ENCODE measurements around the gene PPTC7. TPM values are rescaled to one million over a fixed set of nuclear protein-coding genes. Genes with fewer than 3 reads are reported as not detected.
"Not testable (repeated sequence)": the region's sequence is repeated elsewhere in the genome, so short reads cannot be mapped to it uniquely, and the experiment has no call there.

PPTC7 gene
- total and polyA plus RNA-seq, 2 donors (not counting 1 experiment from before 2014, with no cell fraction given), result 6.9 to 12.5 TPM

GRCh38 chr12:110591451-110592051 lies 8.4 kb upstream of the PPTC7 start:
- Histone ChIP-seq H3K27ac (ENCODE audit: insufficient read depth, low read length) (peak overlapping the region; percentile 44), H3K9ac (ENCODE audit: insufficient read depth, low read length) (no peak overlapping the region), H4K20me1 (ENCODE audit: control insufficient read depth, extremely low read depth, insufficient read depth, low read length) (no peaks in the 10 kb centered on the region), H3K79me2 (ENCODE audit: control insufficient read depth, insufficient read depth, low read length) (no peaks in the 10 kb centered on the region), H3K4me2 (ENCODE audit: extremely low read depth, insufficient read depth, low read length) (no peak overlapping the region), H2AFZ (ENCODE audit: low read length) (no peak overlapping the region), H3K27me3 (ENCODE audit: control insufficient read depth, insufficient read depth, low read length) (no peaks in the 10 kb centered on the region), H3K4me3 (replicated peaks in 1 of 4; ENCODE audit: control extremely low read depth in 1 of 4, insufficient read depth in 1 of 4, low read depth in 3 of 4, low read length in 4 of 4) (no peak overlapping the region), H3K9me3 (ENCODE audit: control insufficient read depth, insufficient read depth, low read depth, low read length) (no peaks in the 10 kb centered on the region), H3K4me1 (ENCODE audit: control insufficient read depth, extremely low read depth, insufficient read depth, low read length) (peaks cover 2% of the 10 kb centered on the region), H3K36me3 (ENCODE audit: control insufficient read depth, insufficient read depth, low read length) (no peaks in the 10 kb centered on the region)
- no peak for DNase-seq (ENCODE audit: low read depth in 2 of 2)
- TF ChIP-seq, protein P1, sequence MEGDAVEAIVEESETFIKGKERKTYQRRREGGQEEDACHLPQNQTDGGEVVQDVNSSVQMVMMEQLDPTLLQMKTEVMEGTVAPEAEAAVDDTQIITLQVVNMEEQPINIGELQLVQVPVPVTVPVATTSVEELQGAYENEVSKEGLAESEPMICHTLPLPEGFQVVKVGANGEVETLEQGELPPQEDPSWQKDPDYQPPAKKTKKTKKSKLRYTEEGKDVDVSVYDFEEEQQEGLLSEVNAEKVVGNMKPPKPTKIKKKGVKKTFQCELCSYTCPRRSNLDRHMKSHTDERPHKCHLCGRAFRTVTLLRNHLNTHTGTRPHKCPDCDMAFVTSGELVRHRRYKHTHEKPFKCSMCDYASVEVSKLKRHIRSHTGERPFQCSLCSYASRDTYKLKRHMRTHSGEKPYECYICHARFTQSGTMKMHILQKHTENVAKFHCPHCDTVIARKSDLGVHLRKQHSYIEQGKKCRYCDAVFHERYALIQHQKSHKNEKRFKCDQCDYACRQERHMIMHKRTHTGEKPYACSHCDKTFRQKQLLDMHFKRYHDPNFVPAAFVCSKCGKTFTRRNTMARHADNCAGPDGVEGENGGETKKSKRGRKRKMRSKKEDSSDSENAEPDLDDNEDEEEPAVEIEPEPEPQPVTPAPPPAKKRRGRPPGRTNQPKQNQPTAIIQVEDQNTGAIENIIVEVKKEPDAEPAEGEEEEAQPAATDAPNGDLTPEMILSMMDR (conservative IDR thresholded peaks at IDR 0.05 in 1 of 2, IDR thresholded peaks at IDR 0.05 in 1 of 2; ENCODE audit: low read depth in 1 of 2, low read length in 2 of 2), result no peak
- TF ChIP-seq EZH2 (IDR thresholded peaks at IDR 0.05; ENCODE audit: low read length, missing control alignments), result no peak

DNA sequence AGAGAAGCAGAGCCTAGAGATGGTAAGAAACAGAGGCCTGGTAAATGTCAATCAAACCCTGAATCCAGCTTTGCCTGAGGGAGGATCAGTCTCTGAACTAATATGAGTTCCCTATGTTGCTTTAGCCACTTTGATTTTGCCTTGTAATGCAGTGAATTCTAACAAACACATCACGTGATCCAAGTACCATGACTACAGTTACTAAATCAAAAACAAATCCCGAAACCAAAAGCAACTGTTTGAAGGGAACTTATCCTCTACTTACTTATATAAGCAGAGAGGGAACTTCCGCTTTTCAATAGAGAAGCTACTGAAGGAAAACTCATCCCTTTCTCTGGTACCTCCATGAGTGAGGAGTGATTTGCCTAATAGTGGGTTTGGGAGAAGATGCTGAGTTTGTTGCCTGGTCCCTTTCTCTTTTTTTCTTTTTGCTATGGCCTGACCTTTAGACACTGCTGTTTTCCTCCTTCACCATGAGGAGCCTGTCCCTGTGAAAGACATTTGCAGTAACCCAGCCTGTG lies 7.7 kb upstream of the PPTC7 start:
- Histone ChIP-seq H4K20me1 (ENCODE audit: control insufficient read depth, extremely low read depth, insufficient read depth, low read length) (no peaks in the 10 kb centered on the region), H3K79me2 (ENCODE audit: control insufficient read depth, insufficient read depth, low read length) (no peaks in the 10 kb centered on the region), H3K4me2 (ENCODE audit: extremely low read depth, insufficient read depth, low read length) (peak overlapping the region; percentile 49), H2AFZ (ENCODE audit: low read length) (peak overlapping the region; percentile 76), H3K27me3 (ENCODE audit: control insufficient read depth, insufficient read depth, low read length) (no peaks in the 10 kb centered on the region), H3K27ac (ENCODE audit: insufficient read depth, low read length) (peak overlapping the region; percentile 57), H3K4me1 (ENCODE audit: control insufficient read depth, extremely low read depth, insufficient read depth, low read length) (peaks cover 2% of the 10 kb centered on the region), H3K36me3 (ENCODE audit: control insufficient read depth, insufficient read depth, low read length) (no peaks in the 10 kb centered on the region), H3K9ac (ENCODE audit: insufficient read depth, low read length) (peak overlapping the region; percentile 28), H3K4me3 (replicated peaks in 1 of 4; ENCODE audit: control extremely low read depth in 1 of 4, insufficient read depth in 1 of 4, low read depth in 3 of 4, low read length in 4 of 4) (no peak overlapping the region), H3K9me3 (ENCODE audit: control insufficient read depth, insufficient read depth, low read depth, low read length) (no peaks in the 10 kb centered on the region)
- peak in 1 of 2 donors; percentile 64 for DNase-seq (ENCODE audit: low read depth in 2 of 2)
- TF ChIP-seq, protein P1 (conservative IDR thresholded peaks at IDR 0.05 in 1 of 2, IDR thresholded peaks at IDR 0.05 in 1 of 2; ENCODE audit: low read depth in 1 of 2, low read length in 2 of 2), result no peak
- TF ChIP-seq EZH2 (IDR thresholded peaks at IDR 0.05; ENCODE audit: low read length, missing control alignments), result no peak

DNA sequence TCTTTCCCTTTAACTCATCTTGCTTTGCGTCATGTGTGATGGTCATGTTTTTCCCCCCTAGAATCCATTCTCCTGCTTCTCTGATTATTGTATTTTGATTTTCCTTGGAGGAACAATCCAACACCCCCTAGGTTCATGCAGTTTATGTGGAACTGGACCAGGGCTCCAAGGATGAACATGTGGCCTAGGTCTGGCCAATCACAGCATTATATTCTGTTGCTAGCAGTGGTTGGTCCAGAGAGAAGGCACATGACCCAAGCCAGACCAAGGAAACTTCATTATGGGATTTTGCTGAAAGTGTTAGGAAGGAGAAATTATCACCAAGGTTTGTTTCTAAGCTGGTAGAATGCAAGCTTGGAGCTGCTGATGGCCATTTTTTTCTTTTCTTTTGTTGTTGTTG lies 6.9 kb upstream of the PPTC7 start:
- Histone ChIP-seq H3K9me3 (ENCODE audit: control insufficient read depth, insufficient read depth, low read depth, low read length) (no peaks in the 10 kb centered on the region), H3K4me3 (replicated peaks in 1 of 4; ENCODE audit: control extremely low read depth in 1 of 4, insufficient read depth in 1 of 4, low read depth in 3 of 4, low read length in 4 of 4) (no peak overlapping the region), H3K36me3 (ENCODE audit: control insufficient read depth, insufficient read depth, low read length) (no peaks in the 10 kb centered on the region), H4K20me1 (ENCODE audit: control insufficient read depth, extremely low read depth, insufficient read depth, low read length) (no peaks in the 10 kb centered on the region), H3K27ac (ENCODE audit: insufficient read depth, low read length) (no peak overlapping the region), H3K9ac (ENCODE audit: insufficient read depth, low read length) (no peak overlapping the region), H2AFZ (ENCODE audit: low read length) (no peak overlapping the region), H3K4me2 (ENCODE audit: extremely low read depth, insufficient read depth, low read length) (no peak overlapping the region), H3K4me1 (ENCODE audit: control insufficient read depth, extremely low read depth, insufficient read depth, low read length) (peaks cover 2% of the 10 kb centered on the region), H3K27me3 (ENCODE audit: control insufficient read depth, insufficient read depth, low read length) (no peaks in the 10 kb centered on the region), H3K79me2 (ENCODE audit: control insufficient read depth, insufficient read depth, low read length) (no peaks in the 10 kb centered on the region)
- DNase-seq (ENCODE audit: low read depth in 2 of 2), result no peak
- no peak for TF ChIP-seq EZH2 (IDR thresholded peaks at IDR 0.05; ENCODE audit: low read length, missing control alignments)
- TF ChIP-seq, protein P1 (conservative IDR thresholded peaks at IDR 0.05 in 1 of 2, IDR thresholded peaks at IDR 0.05 in 1 of 2; ENCODE audit: low read depth in 1 of 2, low read length in 2 of 2), result no peak

DNA sequence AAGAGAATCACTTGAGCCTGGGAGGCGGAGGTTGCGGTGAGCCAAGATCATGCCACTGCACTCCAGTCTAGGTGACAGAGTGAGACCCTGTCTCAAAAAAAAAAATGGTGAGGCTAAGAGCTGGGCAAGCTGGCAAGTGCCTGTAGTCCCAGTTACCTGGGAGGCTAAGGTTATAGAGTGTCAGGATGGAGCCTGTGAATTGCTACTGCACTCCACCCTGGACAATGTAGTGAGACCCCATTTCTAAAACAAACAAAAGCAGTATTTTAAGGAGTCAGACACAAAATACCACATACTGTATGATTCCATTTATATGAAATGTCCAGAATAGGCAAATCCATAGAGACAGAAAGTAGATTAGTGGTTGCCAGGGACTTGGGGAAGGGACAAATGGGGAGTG lies 4.0 kb upstream of the PPTC7 start:
- not testable (repeated sequence) for H3K9ac ChIP-seq (ENCODE audit: insufficient read depth, low read length); H3K27ac ChIP-seq (ENCODE audit: insufficient read depth, low read length); H3K27me3 ChIP-seq (ENCODE audit: control insufficient read depth, insufficient read depth, low read length); H2AFZ ChIP-seq (ENCODE audit: low read length); H4K20me1 ChIP-seq (ENCODE audit: control insufficient read depth, extremely low read depth, insufficient read depth, low read length); H3K4me1 ChIP-seq (ENCODE audit: control insufficient read depth, extremely low read depth, insufficient read depth, low read length); H3K4me2 ChIP-seq (ENCODE audit: extremely low read depth, insufficient read depth, low read length); H3K9me3 ChIP-seq (ENCODE audit: control insufficient read depth, insufficient read depth, low read depth, low read length); H3K79me2 ChIP-seq (ENCODE audit: control insufficient read depth, insufficient read depth, low read length); H3K36me3 ChIP-seq (ENCODE audit: control insufficient read depth, insufficient read depth, low read length); DNase-seq (ENCODE audit: low read depth in 2 of 2); H3K4me3 ChIP-seq (replicated peaks in 1 of 4; ENCODE audit: control extremely low read depth in 1 of 4, insufficient read depth in 1 of 4, low read depth in 3 of 4, low read length in 4 of 4)

All from fibroblast of lung (primary cell).